ENCODE results near the gene TMEM176B. TPM values are rescaled to one million over a fixed set of nuclear protein-coding genes. Genes with fewer than 3 reads are reported as not detected.
"Not testable (repeated sequence)": the region's sequence is repeated elsewhere in the genome, so short reads cannot be mapped to it uniquely, and the experiment has no call there.

The TMEM176B gene
- polyA plus RNA-seq, 4 donors = 152 to 376 (median 212) TPM

GRCh38 chr7:150818971-150819370 lies 18.8 kb upstream of the TMEM176B start:
- FAIRE-seq (no peak), DNase-seq (no peak)
- no peaks in the 10 kb centered on the region for H3K36me3 ChIP-seq (ENCODE audit: control insufficient read depth in 3 of 3, insufficient read depth in 2 of 3, low read depth in 1 of 3, low read length in 3 of 3)
- H3K4me1 ChIP-seq (ENCODE audit: control insufficient read depth in 3 of 3, insufficient read depth in 2 of 3, low read depth in 1 of 3, low read length in 2 of 3) = peaks cover 0 to 4% (median 0%) of the 10 kb centered on the region in 3 donors
- H3K27ac ChIP-seq (ENCODE audit: low read depth in 1 of 3, low read length in 2 of 3) = no peak overlapping the region
- no peak overlapping the region for H3K4me3 ChIP-seq (ENCODE audit: low read depth in 1 of 3, low read length in 3 of 3)
- peaks cover 0 to 3% (median 0%) of the 10 kb centered on the region in 3 donors for H3K27me3 ChIP-seq (ENCODE audit: control insufficient read depth in 3 of 3, insufficient read depth in 3 of 3, low read length in 3 of 3)
- 73 to 86% (median 76%) methylated on average over 2 of the region's 2 CpGs for WGBS, 3 donors
- H3K9me3 ChIP-seq (ENCODE audit: control insufficient read depth in 2 of 2, insufficient read depth in 1 of 2, low read depth in 1 of 2, low read length in 1 of 2) = peaks cover 0 to 12% of the 10 kb centered on the region in 2 donors

- 27 to 67% (median 41%) methylated on average over 7 of the region's 7 CpGs for WGBS, 3 donors
- Histone ChIP-seq H3K4me3 (ENCODE audit: low read depth in 1 of 3, low read length in 3 of 3) (no peak overlapping the region), H3K36me3 (ENCODE audit: control insufficient read depth in 3 of 3, insufficient read depth in 2 of 3, low read depth in 1 of 3, low read length in 3 of 3) (no peaks in the 10 kb centered on the region), H3K9me3 (ENCODE audit: control insufficient read depth in 2 of 2, insufficient read depth in 1 of 2, low read depth in 1 of 2, low read length in 1 of 2) (peaks cover 0 to 15% of the 10 kb centered on the region in 2 donors), H3K27ac (ENCODE audit: low read depth in 1 of 3, low read length in 2 of 3) (no peak overlapping the region), H3K27me3 (ENCODE audit: control insufficient read depth in 3 of 3, insufficient read depth in 3 of 3, low read length in 3 of 3) (peaks cover 0 to 3% (median 0%) of the 10 kb centered on the region in 3 donors), H3K4me1 (ENCODE audit: control insufficient read depth in 3 of 3, insufficient read depth in 2 of 3, low read depth in 1 of 3, low read length in 2 of 3) (peaks cover 0 to 4% (median 0%) of the 10 kb centered on the region in 3 donors)
- no peak for FAIRE-seq
- peak in 1 of 2 donors; percentile 79 for DNase-seq
These were observed 14.3 kb upstream of the TMEM176B start for GRCh38 chr7:150814328-150815001.

- 31 to 60% (median 36%) methylated on average over 13 of the region's 13 CpGs for WGBS, 3 donors
- H3K9me3 ChIP-seq (ENCODE audit: control insufficient read depth in 2 of 2, insufficient read depth in 1 of 2, low read depth in 1 of 2, low read length in 1 of 2) = peaks cover 4 to 19% of the 10 kb centered on the region in 2 donors
- peaks cover 0 to 30% (median 0%) of the 10 kb centered on the region in 3 donors for H3K36me3 ChIP-seq (ENCODE audit: control insufficient read depth in 3 of 3, insufficient read depth in 2 of 3, low read depth in 1 of 3, low read length in 3 of 3)
- H3K4me3 ChIP-seq (ENCODE audit: low read depth in 1 of 3, low read length in 3 of 3); H3K27me3 ChIP-seq (ENCODE audit: control insufficient read depth in 3 of 3, insufficient read depth in 3 of 3, low read length in 3 of 3); FAIRE-seq: not testable (repeated sequence)
- H3K4me1 ChIP-seq (ENCODE audit: control insufficient read depth in 3 of 3, insufficient read depth in 2 of 3, low read depth in 1 of 3, low read length in 2 of 3) = peaks cover 2 to 13% (median 3%) of the 10 kb centered on the region in 3 donors
- DNase-seq = peak; percentile 78 to 84
- H3K27ac ChIP-seq (ENCODE audit: low read depth in 1 of 3, low read length in 2 of 3) = peak overlapping the region; percentile 50 to 68 (median 58)
These were observed 7.7 kb upstream of the TMEM176B start for GRCh38 chr7:150807616-150808438.

GRCh38 chr7:150806863-150807262 lies 6.7 kb upstream of the TMEM176B start:
- H3K9me3 ChIP-seq (ENCODE audit: control insufficient read depth in 2 of 2, insufficient read depth in 1 of 2, low read depth in 1 of 2, low read length in 1 of 2) = peaks cover 4 to 19% of the 10 kb centered on the region in 2 donors
- FAIRE-seq (no peak), DNase-seq (no peak)
- no peak overlapping the region for H3K4me3 ChIP-seq (ENCODE audit: low read depth in 1 of 3, low read length in 3 of 3)
- no peak overlapping the region for H3K27ac ChIP-seq (ENCODE audit: low read depth in 1 of 3, low read length in 2 of 3)
- H3K36me3 ChIP-seq (ENCODE audit: control insufficient read depth in 3 of 3, insufficient read depth in 2 of 3, low read depth in 1 of 3, low read length in 3 of 3) = peaks cover 0 to 37% (median 0%) of the 10 kb centered on the region in 3 donors
- 86 to 90% (median 89%) methylated on average over 2 of the region's 2 CpGs for WGBS, 3 donors
- H3K27me3 ChIP-seq (ENCODE audit: control insufficient read depth in 3 of 3, insufficient read depth in 3 of 3, low read length in 3 of 3) = peaks cover 0 to 6% (median 0%) of the 10 kb centered on the region in 3 donors
- peaks cover 4 to 21% (median 5%) of the 10 kb centered on the region in 3 donors for H3K4me1 ChIP-seq (ENCODE audit: control insufficient read depth in 3 of 3, insufficient read depth in 2 of 3, low read depth in 1 of 3, low read length in 2 of 3)

GRCh38 chr7:150806454-150806853 lies 6.3 kb upstream of the TMEM176B start:
- peaks cover 4 to 25% (median 5%) of the 10 kb centered on the region in 3 donors for H3K4me1 ChIP-seq (ENCODE audit: control insufficient read depth in 3 of 3, insufficient read depth in 2 of 3, low read depth in 1 of 3, low read length in 2 of 3)
- H3K4me3 ChIP-seq (ENCODE audit: low read depth in 1 of 3, low read length in 3 of 3) = no peak overlapping the region
- WGBS, 3 donors = 95 to 96% (median 96%) methylated on average over 3 of the region's 3 CpGs
- H3K27me3 ChIP-seq (ENCODE audit: control insufficient read depth in 3 of 3, insufficient read depth in 3 of 3, low read length in 3 of 3) = peaks cover 0 to 6% (median 0%) of the 10 kb centered on the region in 3 donors
- DNase-seq = no peak
- H3K36me3 ChIP-seq (ENCODE audit: control insufficient read depth in 3 of 3, insufficient read depth in 2 of 3, low read depth in 1 of 3, low read length in 3 of 3) = peaks cover 0 to 41% (median 0%) of the 10 kb centered on the region in 3 donors
- H3K9me3 ChIP-seq (ENCODE audit: control insufficient read depth in 2 of 2, insufficient read depth in 1 of 2, low read depth in 1 of 2, low read length in 1 of 2) = peaks cover 4 to 19% of the 10 kb centered on the region in 2 donors
- H3K27ac ChIP-seq (ENCODE audit: low read depth in 1 of 3, low read length in 2 of 3) = no peak overlapping the region
- FAIRE-seq = no peak

GRCh38 chr7:150805864-150806263 lies 5.7 kb upstream of the TMEM176B start:
- no peak for FAIRE-seq
- H3K27ac ChIP-seq (ENCODE audit: low read depth in 1 of 3, low read length in 2 of 3) = no peak overlapping the region
- peaks cover 4 to 19% of the 10 kb centered on the region in 2 donors for H3K9me3 ChIP-seq (ENCODE audit: control insufficient read depth in 2 of 2, insufficient read depth in 1 of 2, low read depth in 1 of 2, low read length in 1 of 2)
- no peak overlapping the region for H3K4me3 ChIP-seq (ENCODE audit: low read depth in 1 of 3, low read length in 3 of 3)
- peaks cover 0 to 6% (median 0%) of the 10 kb centered on the region in 3 donors for H3K27me3 ChIP-seq (ENCODE audit: control insufficient read depth in 3 of 3, insufficient read depth in 3 of 3, low read length in 3 of 3)
- no peak for DNase-seq
- peaks cover 0 to 41% (median 0%) of the 10 kb centered on the region in 3 donors for H3K36me3 ChIP-seq (ENCODE audit: control insufficient read depth in 3 of 3, insufficient read depth in 2 of 3, low read depth in 1 of 3, low read length in 3 of 3)
- peaks cover 4 to 27% (median 5%) of the 10 kb centered on the region in 3 donors for H3K4me1 ChIP-seq (ENCODE audit: control insufficient read depth in 3 of 3, insufficient read depth in 2 of 3, low read depth in 1 of 3, low read length in 2 of 3)

- no peak for FAIRE-seq
- no peak for DNase-seq
- Histone ChIP-seq H3K27ac (ENCODE audit: low read depth in 1 of 3, low read length in 2 of 3) (no peak overlapping the region), H3K36me3 (ENCODE audit: control insufficient read depth in 3 of 3, insufficient read depth in 2 of 3, low read depth in 1 of 3, low read length in 3 of 3) (peaks cover 0 to 41% (median 0%) of the 10 kb centered on the region in 3 donors), H3K4me1 (ENCODE audit: control insufficient read depth in 3 of 3, insufficient read depth in 2 of 3, low read depth in 1 of 3, low read length in 2 of 3) (peaks cover 4 to 27% (median 5%) of the 10 kb centered on the region in 3 donors), H3K9me3 (ENCODE audit: control insufficient read depth in 2 of 2, insufficient read depth in 1 of 2, low read depth in 1 of 2, low read length in 1 of 2) (peaks cover 4 to 19% of the 10 kb centered on the region in 2 donors), H3K4me3 (ENCODE audit: low read depth in 1 of 3, low read length in 3 of 3) (no peak overlapping the region), H3K27me3 (ENCODE audit: control insufficient read depth in 3 of 3, insufficient read depth in 3 of 3, low read length in 3 of 3) (peaks cover 0 to 8% (median 0%) of the 10 kb centered on the region in 3 donors)
- WGBS, 3 donors = 90 to 98% (median 94%) methylated on average over 5 of the region's 5 CpGs
These were observed 4.6 kb upstream of the TMEM176B start for GRCh38 chr7:150804802-150805201.

- Histone ChIP-seq H3K27me3 (ENCODE audit: control insufficient read depth in 3 of 3, insufficient read depth in 3 of 3, low read length in 3 of 3) (peaks cover 0 to 10% (median 0%) of the 10 kb centered on the region in 3 donors), H3K9me3 (ENCODE audit: control insufficient read depth in 2 of 2, insufficient read depth in 1 of 2, low read depth in 1 of 2, low read length in 1 of 2) (peaks cover 4 to 14% of the 10 kb centered on the region in 2 donors), H3K4me3 (ENCODE audit: low read depth in 1 of 3, low read length in 3 of 3) (no peak overlapping the region), H3K36me3 (ENCODE audit: control insufficient read depth in 3 of 3, insufficient read depth in 2 of 3, low read depth in 1 of 3, low read length in 3 of 3) (peaks cover 0 to 43% (median 0%) of the 10 kb centered on the region in 3 donors), H3K4me1 (ENCODE audit: control insufficient read depth in 3 of 3, insufficient read depth in 2 of 3, low read depth in 1 of 3, low read length in 2 of 3) (peaks cover 4 to 33% (median 5%) of the 10 kb centered on the region in 3 donors), H3K27ac (ENCODE audit: low read depth in 1 of 3, low read length in 2 of 3) (peak overlapping the region in 2 of 3 donors; percentile 29 to 37)
- WGBS, 3 donors = 59 to 70% (median 61%) methylated on average over 10 of the region's 10 CpGs
- DNase-seq (no peak), FAIRE-seq (no peak)
These were observed 3.1 kb upstream of the TMEM176B start for GRCh38 chr7:150803161-150803860.

Data from small intestine (tissue), 7 donors.